ENCODE data around the gene GPR132. TPM values are rescaled to one million over a fixed set of nuclear protein-coding genes. Genes with fewer than 3 reads are reported as not detected.

GPR132 gene
- total RNA-seq, 3 donors from 2014 or later: 1.3 to 2.9 (median 1.8) TPM

GRCh38 chr14:105105158-105105557 is 39.9 kb upstream of the GPR132 start:
- no peak overlapping the region for H3K27ac ChIP-seq
- no peaks in the 10 kb centered on the region for H3K4me1 ChIP-seq
- DNase-seq (ENCODE audit: low spot score in 2 of 2): no peak
- H3K4me3 ChIP-seq: no peak overlapping the region
- no peaks in the 10 kb centered on the region for H3K36me3 ChIP-seq
- H3K9me3 ChIP-seq: no peaks in the 10 kb centered on the region
- TF ChIP-seq, protein P1, sequence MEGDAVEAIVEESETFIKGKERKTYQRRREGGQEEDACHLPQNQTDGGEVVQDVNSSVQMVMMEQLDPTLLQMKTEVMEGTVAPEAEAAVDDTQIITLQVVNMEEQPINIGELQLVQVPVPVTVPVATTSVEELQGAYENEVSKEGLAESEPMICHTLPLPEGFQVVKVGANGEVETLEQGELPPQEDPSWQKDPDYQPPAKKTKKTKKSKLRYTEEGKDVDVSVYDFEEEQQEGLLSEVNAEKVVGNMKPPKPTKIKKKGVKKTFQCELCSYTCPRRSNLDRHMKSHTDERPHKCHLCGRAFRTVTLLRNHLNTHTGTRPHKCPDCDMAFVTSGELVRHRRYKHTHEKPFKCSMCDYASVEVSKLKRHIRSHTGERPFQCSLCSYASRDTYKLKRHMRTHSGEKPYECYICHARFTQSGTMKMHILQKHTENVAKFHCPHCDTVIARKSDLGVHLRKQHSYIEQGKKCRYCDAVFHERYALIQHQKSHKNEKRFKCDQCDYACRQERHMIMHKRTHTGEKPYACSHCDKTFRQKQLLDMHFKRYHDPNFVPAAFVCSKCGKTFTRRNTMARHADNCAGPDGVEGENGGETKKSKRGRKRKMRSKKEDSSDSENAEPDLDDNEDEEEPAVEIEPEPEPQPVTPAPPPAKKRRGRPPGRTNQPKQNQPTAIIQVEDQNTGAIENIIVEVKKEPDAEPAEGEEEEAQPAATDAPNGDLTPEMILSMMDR (IDR thresholded peaks at IDR 0.05): no peak
- no peak for TF ChIP-seq POLR2A (IDR thresholded peaks at IDR 0.05)
- TF ChIP-seq POLR2AphosphoS5 (IDR thresholded peaks at IDR 0.05): no peak
- no peaks in the 10 kb centered on the region for H3K27me3 ChIP-seq
- intact Hi-C loops (cut with DNase I; ENCODE audit: low total_unique reads): no loop called here

GRCh38 chr14:105102893-105103292 is 37.7 kb upstream of the GPR132 start:
- no peak for DNase-seq (ENCODE audit: low spot score in 2 of 2)
- no peaks in the 10 kb centered on the region for H3K27me3 ChIP-seq
- intact Hi-C loops (cut with DNase I; ENCODE audit: low total_unique reads): no loop called here
- H3K27ac ChIP-seq: peak overlapping the region in 1 of 2 donors; percentile 33
- no peaks in the 10 kb centered on the region for H3K9me3 ChIP-seq
- no peak overlapping the region for H3K4me3 ChIP-seq
- H3K4me1 ChIP-seq: no peaks in the 10 kb centered on the region
- TF ChIP-seq POLR2A (IDR thresholded peaks at IDR 0.05) (no peak), POLR2AphosphoS5 (IDR thresholded peaks at IDR 0.05) (no peak)
- TF ChIP-seq, protein P1 (IDR thresholded peaks at IDR 0.05): no peak
- H3K36me3 ChIP-seq: no peaks in the 10 kb centered on the region

GRCh38 chr14:105102361-105102870 is 37.2 kb upstream of the GPR132 start:
- H3K4me3 ChIP-seq: no peak overlapping the region
- H3K27ac ChIP-seq: peak overlapping the region in 1 of 2 donors; percentile 14
- DNase-seq (ENCODE audit: low spot score in 2 of 2): no peak
- H3K36me3 ChIP-seq: no peaks in the 10 kb centered on the region
- H3K9me3 ChIP-seq: no peaks in the 10 kb centered on the region
- H3K4me1 ChIP-seq: no peaks in the 10 kb centered on the region
- no peak for TF ChIP-seq POLR2AphosphoS5 (IDR thresholded peaks at IDR 0.05)
- H3K27me3 ChIP-seq: no peaks in the 10 kb centered on the region
- intact Hi-C loops (cut with DNase I; ENCODE audit: low total_unique reads): no loop called here

- TF ChIP-seq POLR2A (IDR thresholded peaks at IDR 0.05) (no peak), POLR2AphosphoS5 (IDR thresholded peaks at IDR 0.05) (no peak)
- TF ChIP-seq, protein P1 (IDR thresholded peaks at IDR 0.05): no peak
- no peak for DNase-seq (ENCODE audit: low spot score in 2 of 2)
- Histone ChIP-seq H3K36me3 (no peaks in the 10 kb centered on the region), H3K27me3 (no peaks in the 10 kb centered on the region), H3K4me1 (no peaks in the 10 kb centered on the region), H3K9me3 (no peaks in the 10 kb centered on the region), H3K27ac (no peak overlapping the region), H3K4me3 (no peak overlapping the region)
- intact Hi-C loops (cut with DNase I; ENCODE audit: low total_unique reads): no loop called here
These were observed 35.7 kb upstream of the GPR132 start for GRCh38 chr14:105100910-105101309.

DNA sequence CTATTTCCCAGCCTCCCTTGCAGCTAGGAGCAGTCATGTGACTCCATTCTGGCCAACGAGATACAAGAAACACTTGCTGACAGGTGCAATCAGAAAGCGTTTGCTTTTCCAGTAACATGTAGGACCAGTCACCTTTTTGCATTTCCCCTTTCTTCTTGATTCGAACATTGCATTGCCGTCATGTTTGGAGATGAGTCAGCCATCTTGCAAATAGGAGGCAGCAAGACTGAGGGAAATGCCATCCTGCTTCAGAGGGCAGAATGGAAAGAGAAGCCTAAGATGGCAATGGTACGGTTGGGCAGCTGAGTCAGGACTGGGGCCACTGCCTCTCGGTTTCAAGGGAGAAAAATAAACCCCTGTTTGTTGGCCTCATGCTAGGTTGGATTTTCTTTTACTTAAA is 34.5 kb upstream of the GPR132 start:
- Histone ChIP-seq H3K9me3 (no peaks in the 10 kb centered on the region), H3K4me1 (no peaks in the 10 kb centered on the region), H3K36me3 (no peaks in the 10 kb centered on the region), H3K27ac (no peak overlapping the region), H3K27me3 (no peaks in the 10 kb centered on the region), H3K4me3 (no peak overlapping the region)
- TF ChIP-seq, protein P1 (IDR thresholded peaks at IDR 0.05): no peak
- TF ChIP-seq POLR2A (IDR thresholded peaks at IDR 0.05): no peak
- no peak for TF ChIP-seq POLR2AphosphoS5 (IDR thresholded peaks at IDR 0.05)
- DNase-seq (ENCODE audit: low spot score in 2 of 2): no peak
- intact Hi-C loops (cut with DNase I; ENCODE audit: low total_unique reads): no loop called here

DNA sequence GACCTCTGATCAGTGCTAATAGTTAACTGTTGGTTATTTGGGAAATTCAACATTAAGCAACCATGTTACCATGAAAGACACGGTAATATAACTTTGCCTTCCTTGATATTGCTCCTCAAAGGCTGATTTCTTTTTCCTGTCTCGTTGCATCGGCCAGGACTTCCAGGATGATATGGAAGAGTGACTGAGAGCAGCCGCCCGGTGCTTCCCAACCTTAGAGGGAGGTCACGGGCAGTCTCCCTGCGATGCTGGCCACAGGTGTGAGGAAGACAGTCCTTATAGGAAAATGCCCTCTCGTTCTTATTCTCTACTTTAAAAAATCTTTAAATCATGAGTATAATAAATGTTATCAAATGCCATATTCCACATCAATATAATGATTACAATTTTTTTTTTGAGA is 33.1 kb upstream of the GPR132 start:
- H3K4me1 ChIP-seq: peaks cover 0 to 7% of the 10 kb centered on the region in 2 donors
- no peak for DNase-seq (ENCODE audit: low spot score in 2 of 2)
- no peaks in the 10 kb centered on the region for H3K27me3 ChIP-seq
- no peak overlapping the region for H3K27ac ChIP-seq
- H3K4me3 ChIP-seq: no peak overlapping the region
- H3K36me3 ChIP-seq: no peaks in the 10 kb centered on the region
- no peaks in the 10 kb centered on the region for H3K9me3 ChIP-seq
- no peak for TF ChIP-seq POLR2AphosphoS5 (IDR thresholded peaks at IDR 0.05)
- no peak for TF ChIP-seq POLR2A (IDR thresholded peaks at IDR 0.05)
- TF ChIP-seq, protein P1 (IDR thresholded peaks at IDR 0.05): no peak
- intact Hi-C loops (cut with DNase I; ENCODE audit: low total_unique reads): no loop called here

Measured in breast epithelium (tissue), 4 donors.